Breast epithelium (tissue), 4 donors: Measurements from ENCODE around the gene PLD5. TPM values are rescaled to one million over a fixed set of nuclear protein-coding genes. Genes with fewer than 3 reads are reported as not detected.

Experiments
- DNase-seq, 2 donors: peaks; one replicate each; pipeline ENCODE4 v3.0.0-alpha.2; 2019; ENCODE audit warnings: low spot score in 2 of 2
- H3K27ac ChIP-seq, 2 donors: fragments of 200-600 bp; sonication (generic) in 1 of 2; one replicate each; pipeline ENCODE4 v1.5.1; 2016 to 2019; ENCODE audit warnings: mild to moderate bottlenecking in 1 of 2
- H3K27me3 ChIP-seq, 2 donors: fragments of 200-600 bp; sonication (generic) in 1 of 2; one replicate each; pipeline versions ENCODE4 v1.5.1 to v1.6.0; 2017 to 2019; ENCODE audit warnings: control low read depth in 1 of 2, mild to moderate bottlenecking in 1 of 2
- H3K36me3 ChIP-seq: fragments of 200-600 bp; one replicate; pipeline ENCODE4 v1.5.1; 2019
- H3K4me1 ChIP-seq, 2 donors: fragments of 200-600 bp; sonication (generic); one replicate each; pipeline ENCODE4 v1.5.1; 2016 to 2019; ENCODE audit warnings: control low read depth in 1 of 2
- H3K4me3 ChIP-seq, 3 donors: fragments of 200-600 bp; sonication (generic); 1 replicate in 2 of 3; 2 replicates in 1 of 3; pipeline ENCODE4 v1.5.1; 2016 to 2019; ENCODE audit warnings: mild to moderate bottlenecking in 3 of 3, moderate library complexity in 2 of 3
- H3K9me3 ChIP-seq, 2 donors: fragments of 200-600 bp; sonication (generic) in 1 of 2; one replicate each; pipeline ENCODE4 v1.5.1; 2016 to 2019; ENCODE audit warnings: control low read depth in 1 of 2
- POLR2A ChIP-seq: fragments of 450-650 bp; IDR thresholded peaks from one replicate; pipeline ENCODE4 v1.6.1; 2016; ENCODE audit warnings: antibody characterized with exemption, mild to moderate bottlenecking, moderate library complexity
- POLR2AphosphoS5 ChIP-seq, 3 donors: sonication (generic); formaldehyde crosslinking; IDR thresholded peaks; one replicate each; pipeline ENCODE4 v1.6.1; 2017; ENCODE audit warnings: antibody characterized with exemption in 3 of 3
- intact Hi-C: fragments of 100-400 bp; cut with DNase I; formaldehyde crosslinking; loops from one replicate; pipeline ENCODE4 v1.15.1; 2023; ENCODE audit warnings: low total_unique reads
- total RNA-seq, 3 donors: library from RNA; depleted of rRNA; stranded (reverse); fragments of >200 nt; gene quantifications; one replicate each; pipeline ENCODE4 v1.1.0, GENCODE V29; 2016
- TF ChIP-seq, protein P1 (sequence below), 3 donors: fragments of 450-650 bp; IDR thresholded peaks; one replicate each; pipeline ENCODE4 v1.5.1; 2016 to 2017; ENCODE audit warnings: antibody characterized with exemption in 3 of 3, mild to moderate bottlenecking in 3 of 3, moderate library complexity in 3 of 3

The PLD5 gene
- total RNA-seq, 3 donors from 2014 or later = 0.32 to 0.98 (median 0.44) TPM

DNA sequence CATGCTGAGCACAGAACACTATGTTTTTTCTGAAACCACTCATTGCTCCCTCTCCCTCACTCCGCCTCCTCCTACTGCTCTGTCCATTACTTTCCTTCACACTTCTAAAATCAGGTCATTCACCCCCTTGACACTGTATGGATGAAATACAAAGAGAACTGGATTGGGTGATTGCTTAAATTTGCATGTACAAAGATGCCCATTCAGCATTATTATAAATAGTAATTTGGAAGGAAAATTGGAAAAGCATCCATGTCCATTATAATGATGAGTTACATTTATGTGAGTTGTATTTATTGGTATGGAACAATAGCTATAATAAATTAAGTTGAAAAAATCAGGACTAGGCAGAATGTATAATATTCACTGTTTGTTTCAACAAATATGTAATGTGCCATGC, 83.7 kb downstream of the PLD5 start:
- no peak overlapping the region for H3K4me3 ChIP-seq
- TF ChIP-seq, protein P1, sequence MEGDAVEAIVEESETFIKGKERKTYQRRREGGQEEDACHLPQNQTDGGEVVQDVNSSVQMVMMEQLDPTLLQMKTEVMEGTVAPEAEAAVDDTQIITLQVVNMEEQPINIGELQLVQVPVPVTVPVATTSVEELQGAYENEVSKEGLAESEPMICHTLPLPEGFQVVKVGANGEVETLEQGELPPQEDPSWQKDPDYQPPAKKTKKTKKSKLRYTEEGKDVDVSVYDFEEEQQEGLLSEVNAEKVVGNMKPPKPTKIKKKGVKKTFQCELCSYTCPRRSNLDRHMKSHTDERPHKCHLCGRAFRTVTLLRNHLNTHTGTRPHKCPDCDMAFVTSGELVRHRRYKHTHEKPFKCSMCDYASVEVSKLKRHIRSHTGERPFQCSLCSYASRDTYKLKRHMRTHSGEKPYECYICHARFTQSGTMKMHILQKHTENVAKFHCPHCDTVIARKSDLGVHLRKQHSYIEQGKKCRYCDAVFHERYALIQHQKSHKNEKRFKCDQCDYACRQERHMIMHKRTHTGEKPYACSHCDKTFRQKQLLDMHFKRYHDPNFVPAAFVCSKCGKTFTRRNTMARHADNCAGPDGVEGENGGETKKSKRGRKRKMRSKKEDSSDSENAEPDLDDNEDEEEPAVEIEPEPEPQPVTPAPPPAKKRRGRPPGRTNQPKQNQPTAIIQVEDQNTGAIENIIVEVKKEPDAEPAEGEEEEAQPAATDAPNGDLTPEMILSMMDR (IDR thresholded peaks at IDR 0.05) = no peak
- TF ChIP-seq POLR2A (no peak), POLR2AphosphoS5 (IDR thresholded peaks at IDR 0.05) (no peak)
- no peaks in the 10 kb centered on the region for H3K27me3 ChIP-seq
- no peaks in the 10 kb centered on the region for H3K4me1 ChIP-seq
- H3K27ac ChIP-seq = no peak overlapping the region
- no peak for DNase-seq
- no peaks in the 10 kb centered on the region for H3K36me3 ChIP-seq
- intact Hi-C loops = no loop called here
- H3K9me3 ChIP-seq = no peaks in the 10 kb centered on the region

DNA sequence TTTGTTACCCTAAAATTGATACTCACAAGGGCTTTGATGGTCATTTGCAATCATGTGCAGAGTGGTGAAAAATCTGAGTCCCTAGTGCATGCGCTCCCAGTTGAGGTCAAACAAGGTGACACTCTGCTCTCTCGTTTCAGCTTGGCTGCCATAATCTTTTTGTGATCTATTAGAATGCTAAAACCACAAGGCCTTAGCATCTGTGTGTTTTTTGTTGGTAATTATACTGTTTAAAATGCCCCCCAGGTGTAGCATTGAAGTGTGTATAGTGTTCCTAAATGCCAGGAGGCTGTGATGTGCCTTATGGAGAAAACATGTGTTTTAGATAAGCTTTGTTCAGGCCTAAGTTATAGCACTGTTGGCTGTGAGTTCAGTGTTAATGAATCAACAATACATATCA, 89.3 kb downstream of the PLD5 start:
- TF ChIP-seq, protein P1 (IDR thresholded peaks at IDR 0.05) = no peak
- TF ChIP-seq POLR2AphosphoS5 (IDR thresholded peaks at IDR 0.05) = no peak
- no peak for TF ChIP-seq POLR2A
- no peak for DNase-seq
- intact Hi-C loops = no loop called here

GRCh38 chr1:242432491-242433095, 91.9 kb downstream of the PLD5 start:
- no peaks in the 10 kb centered on the region for H3K36me3 ChIP-seq
- TF ChIP-seq, protein P1 (IDR thresholded peaks at IDR 0.05) = no peak
- TF ChIP-seq POLR2AphosphoS5 (IDR thresholded peaks at IDR 0.05) = no peak
- TF ChIP-seq POLR2A = no peak
- H3K27ac ChIP-seq = no peak overlapping the region
- peaks cover 0 to 9% of the 10 kb centered on the region in 2 donors for H3K9me3 ChIP-seq
- H3K4me1 ChIP-seq = no peaks in the 10 kb centered on the region
- H3K4me3 ChIP-seq = no peak overlapping the region
- DNase-seq = no peak
- H3K27me3 ChIP-seq = no peaks in the 10 kb centered on the region
- intact Hi-C loops = loop anchor here (5.0 kb wide), 1 partner anchor 1045 kb away; no protein-coding TSS in a partner anchor

More for the DNA sequence above, 89.3 kb downstream of the PLD5 start:
- Histone ChIP-seq H3K4me1 (no peaks in the 10 kb centered on the region), H3K9me3 (peaks cover 0 to 7% of the 10 kb centered on the region in 2 donors), H3K27ac (no peak overlapping the region), H3K27me3 (no peaks in the 10 kb centered on the region), H3K36me3 (no peaks in the 10 kb centered on the region), H3K4me3 (no peak overlapping the region)

DNA sequence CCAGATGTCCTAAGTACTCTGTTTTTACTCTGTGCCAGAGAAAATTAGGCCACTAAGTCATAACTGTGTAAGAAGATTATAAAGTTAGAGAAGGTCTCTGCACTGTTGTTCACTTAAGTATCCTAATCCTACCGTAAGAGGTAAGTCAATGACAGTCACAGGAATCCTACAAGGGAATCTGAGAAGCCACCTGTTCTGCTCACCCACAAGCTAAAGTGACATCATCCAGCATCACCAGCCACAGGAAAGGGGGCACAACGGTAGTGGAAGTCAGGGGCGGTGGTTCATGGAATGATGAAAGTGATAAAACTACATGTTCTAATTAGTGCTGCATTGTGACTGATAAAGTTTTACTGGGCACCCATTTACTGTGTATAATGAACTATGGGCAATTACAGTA, 92.7 kb downstream of the PLD5 start:
- H3K27me3 ChIP-seq = no peaks in the 10 kb centered on the region
- intact Hi-C loops = loop anchor here (5.0 kb wide), 1 partner anchor 1044 kb away; no protein-coding TSS in a partner anchor
- H3K4me1 ChIP-seq = no peaks in the 10 kb centered on the region
- no peak overlapping the region for H3K27ac ChIP-seq
- H3K4me3 ChIP-seq = no peak overlapping the region
- no peaks in the 10 kb centered on the region for H3K36me3 ChIP-seq
- DNase-seq = no peak
- H3K9me3 ChIP-seq = peaks cover 0 to 9% of the 10 kb centered on the region in 2 donors
- TF ChIP-seq POLR2AphosphoS5 (IDR thresholded peaks at IDR 0.05) = no peak
- TF ChIP-seq, protein P1 (IDR thresholded peaks at IDR 0.05) = no peak
- no peak for TF ChIP-seq POLR2A

GRCh38 chr1:242430956-242431355, 93.5 kb downstream of the PLD5 start:
- Histone ChIP-seq H3K27me3 (no peaks in the 10 kb centered on the region), H3K27ac (no peak overlapping the region)
- DNase-seq = no peak

More at GRCh38 chr1:242430956-242431355, 93.5 kb downstream of the PLD5 start:
- Histone ChIP-seq H3K4me3 (no peak overlapping the region), H3K4me1 (no peaks in the 10 kb centered on the region), H3K9me3 (peaks cover 0 to 9% of the 10 kb centered on the region in 2 donors), H3K36me3 (no peaks in the 10 kb centered on the region)
- TF ChIP-seq POLR2AphosphoS5 (IDR thresholded peaks at IDR 0.05) = no peak
- TF ChIP-seq, protein P1 (IDR thresholded peaks at IDR 0.05) = no peak
- TF ChIP-seq POLR2A = no peak
- intact Hi-C loops = loop anchor here (5.0 kb wide), 1 partner anchor 1044 kb away; no protein-coding TSS in a partner anchor
